Uterus (tissue), 2 donors: ENCODE measurements around the gene MST1.

Experiments used
- CTCF ChIP-seq, 4 experiments: fragments of 200-600 bp in 2 of 4; fragments of 450-650 bp in 2 of 4; sonication (generic) in 2 of 4; IDR thresholded peaks; one replicate each; pipeline ENCODE4 v1.5.1; 2016 to 2019; ENCODE audit warnings: antibody characterized with exemption in 4 of 4, mild to moderate bottlenecking in 2 of 4, moderate library complexity in 1 of 4
- POLR2A ChIP-seq, 2 donors: fragments of 450-650 bp; IDR thresholded peaks; one replicate each; pipeline ENCODE4 v1.6.1; 2016; ENCODE audit warnings: antibody characterized with exemption in 2 of 2, mild to moderate bottlenecking in 1 of 2, moderate library complexity in 1 of 2

GRCh38 chr3:49716691-49717210, 27.5 kb upstream of the MST1 start:
- no peak for TF ChIP-seq CTCF (IDR thresholded peaks at IDR 0.05)
- TF ChIP-seq POLR2A (IDR thresholded peaks at IDR 0.05), result no peak
